Ecto neural progenitor cell (in vitro differentiated cells): ENCODE data around the gene EMID1.

ENCODE experiments used
- DNase-seq: peaks from one replicate; pipeline ENCODE4 v3.0.0-alpha.2; 2018; ENCODE audit warnings: low spot score

EMID1 gene

DNA sequence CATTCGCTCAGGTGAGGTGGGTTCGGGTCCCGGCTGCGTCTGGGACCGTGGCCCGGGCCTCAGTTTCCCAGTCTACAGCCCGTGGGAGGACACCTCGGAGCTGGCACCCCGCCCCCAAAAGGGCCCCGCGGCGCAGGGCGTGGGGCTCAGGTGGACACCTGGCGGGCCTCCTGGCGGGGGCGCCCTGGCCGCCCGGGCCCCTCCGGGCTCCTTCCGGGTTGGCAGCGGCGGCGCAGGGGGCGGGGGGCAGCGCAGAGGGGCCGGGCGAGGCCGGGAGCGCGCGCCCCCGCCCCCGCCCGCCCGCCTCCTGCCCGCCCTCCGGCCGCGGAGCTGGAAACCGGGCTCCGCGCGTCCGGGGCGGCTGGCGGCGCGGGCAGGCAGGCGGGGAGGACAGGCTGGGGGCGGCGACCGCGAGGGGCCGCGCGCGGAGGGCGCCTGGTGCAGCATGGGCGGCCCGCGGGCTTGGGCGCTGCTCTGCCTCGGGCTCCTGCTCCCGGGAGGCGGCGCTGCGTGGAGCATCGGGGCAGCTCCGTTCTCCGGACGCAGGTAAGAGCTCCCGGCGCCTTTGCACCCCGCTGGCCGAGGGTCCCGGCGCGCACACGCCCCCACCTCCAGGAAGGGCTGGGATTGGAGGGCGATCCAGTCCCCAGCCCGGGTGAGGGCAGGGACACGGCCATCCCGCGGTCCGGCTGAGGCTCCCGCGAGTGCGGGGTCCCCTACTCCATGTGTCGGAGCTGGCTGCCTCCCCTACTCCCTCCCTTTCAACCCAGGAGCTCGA lies at the start of gene EMID1:
EMID1 (plus strand) TSS at position 303 of the 778 bp plus-strand sequence; CDS start at position 446, 143 bp downstream.
- DNase-seq: peak; percentile 79

- peak; percentile 39 for DNase-seq
These were observed 49.7 kb upstream of the EMID1 start for GRCh38 chr22:29155966-29156365.

GRCh38 chr22:29156507-29156906 lies 49.2 kb upstream of the EMID1 start:
- DNase-seq: peak; percentile 60

- peak; percentile 34 for DNase-seq
These were observed 47.7 kb upstream of the EMID1 start for GRCh38 chr22:29157759-29158535.

DNA sequence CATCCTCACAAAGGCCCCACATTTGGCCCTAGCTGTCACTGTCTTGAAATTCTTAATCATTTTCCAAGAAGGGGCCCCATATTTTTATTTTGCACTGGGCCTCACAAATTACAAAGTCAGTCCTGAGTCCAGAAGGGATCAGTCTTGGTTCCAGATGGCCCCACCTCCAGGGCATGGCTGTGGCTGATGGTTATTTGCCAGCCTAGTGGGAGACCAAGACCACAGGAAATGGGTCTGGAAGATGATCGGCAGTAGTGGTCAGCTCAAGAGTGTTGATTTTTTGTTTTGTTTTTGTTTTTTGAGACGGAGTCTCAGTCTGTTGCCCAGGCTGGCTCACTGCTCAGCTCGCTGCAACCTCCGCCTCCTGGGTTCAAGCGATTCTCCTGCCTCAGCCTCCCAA lies 47.1 kb upstream of the EMID1 start:
- no peak for DNase-seq

DNA sequence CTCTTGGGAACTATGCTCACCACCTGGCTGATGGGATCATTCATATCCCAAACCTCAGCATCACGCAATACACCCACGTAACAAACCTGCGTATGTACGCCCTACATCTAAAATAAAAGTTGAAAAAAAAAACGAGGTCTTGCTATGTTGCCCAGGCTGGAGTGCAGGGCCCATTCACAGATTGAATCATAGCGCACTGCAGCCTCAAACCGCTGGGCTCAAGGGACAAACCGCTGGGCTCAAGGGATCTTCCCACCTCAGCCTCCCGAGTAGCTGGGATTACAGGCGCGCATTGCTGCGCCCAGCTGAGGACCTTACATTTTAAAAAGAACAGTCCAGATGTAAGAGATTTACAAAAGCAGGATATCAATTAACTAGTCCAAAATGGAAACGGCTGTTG lies 41.9 kb upstream of the EMID1 start:
- no peak for DNase-seq

DNA sequence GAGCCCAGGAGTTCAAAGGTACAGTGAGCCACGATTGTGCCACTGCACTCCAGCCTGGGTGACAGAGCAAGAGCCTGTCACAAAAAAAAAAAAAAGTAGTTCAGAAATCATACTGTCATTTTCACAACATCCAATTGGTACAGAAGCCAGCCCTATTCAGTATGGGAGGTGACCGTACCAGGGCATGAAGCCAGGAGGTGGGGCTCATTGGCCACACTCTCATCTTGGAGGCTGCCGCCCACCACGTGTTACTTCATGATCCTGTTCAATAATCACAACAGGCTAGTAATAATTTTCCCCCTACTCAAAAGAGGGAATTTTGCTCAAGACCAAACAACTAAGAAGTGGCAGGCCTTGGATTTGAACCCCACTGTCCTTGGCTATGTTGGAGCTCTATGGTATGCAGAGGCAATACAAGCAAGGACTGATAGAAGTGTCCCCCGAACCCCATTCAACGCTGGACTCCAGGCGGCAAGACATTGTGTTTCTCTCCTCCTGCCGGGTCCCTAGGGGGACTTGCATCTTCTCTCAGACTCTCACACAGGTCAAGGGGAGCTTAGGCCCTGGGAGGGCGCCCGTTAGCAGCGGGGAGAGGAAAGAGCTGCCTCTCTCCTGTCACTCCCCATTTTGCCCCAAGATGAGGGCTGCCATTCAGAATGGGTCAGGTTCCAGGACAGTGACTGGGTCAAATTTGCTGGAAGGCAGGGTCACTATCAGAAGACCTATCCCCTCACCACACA lies 40.2 kb upstream of the EMID1 start:
- no peak for DNase-seq

DNA sequence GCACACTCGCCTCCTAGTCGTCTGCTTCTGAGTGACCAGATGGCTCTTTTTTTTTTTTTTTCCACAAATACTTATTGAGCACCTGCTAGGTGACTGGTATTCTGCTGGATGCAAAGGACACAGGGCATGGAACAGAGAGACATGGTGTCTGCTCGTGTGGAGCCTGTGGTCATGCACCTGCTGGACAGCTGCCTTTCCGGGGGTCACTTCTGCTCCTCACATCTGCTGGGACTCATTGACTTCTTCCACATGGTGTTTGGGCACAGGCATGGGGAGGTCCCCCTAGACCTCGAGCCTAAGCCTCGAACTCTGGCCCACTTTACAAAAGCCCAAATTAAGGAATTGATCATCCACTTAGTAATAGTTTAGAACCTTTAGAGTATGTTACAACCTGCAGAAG lies 39.5 kb upstream of the EMID1 start:
- no peak for DNase-seq

GRCh38 chr22:29167032-29167911 lies 38.4 kb upstream of the EMID1 start:
- DNase-seq: no peak

GRCh38 chr22:29171721-29172120 lies 34.0 kb upstream of the EMID1 start:
- DNase-seq: no peak

GRCh38 chr22:29172216-29172615 lies 33.5 kb upstream of the EMID1 start:
- no peak for DNase-seq

- no peak for DNase-seq
These were observed 30.3 kb upstream of the EMID1 start for GRCh38 chr22:29175312-29175835.

GRCh38 chr22:29183971-29184848 lies 21.5 kb upstream of the EMID1 start:
- no peak for DNase-seq

- no peak for DNase-seq
These were observed 20.7 kb upstream of the EMID1 start for GRCh38 chr22:29184849-29185490.

DNA sequence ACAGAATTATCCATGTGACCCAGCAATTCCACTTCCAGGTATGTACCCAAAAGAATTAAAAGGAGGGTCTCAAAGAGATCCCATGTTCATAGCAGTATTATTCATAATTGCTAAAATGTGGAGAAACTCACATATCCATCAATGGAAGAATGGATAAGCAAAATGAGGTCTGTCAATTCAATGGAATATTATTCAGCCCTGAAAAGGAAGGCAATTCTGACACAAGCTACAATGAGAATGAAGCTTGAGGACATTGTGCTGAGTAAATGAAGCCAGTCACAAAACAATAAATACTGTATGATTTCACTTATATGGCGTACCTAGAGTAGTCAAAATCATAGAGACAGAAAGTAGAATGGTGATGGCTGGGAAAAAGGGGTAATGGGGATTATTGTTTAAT lies 19.4 kb upstream of the EMID1 start:
- DNase-seq: no peak

- no peak for DNase-seq
These were observed 17.9 kb upstream of the EMID1 start for GRCh38 chr22:29187831-29188230.

GRCh38 chr22:29190051-29190450 lies 15.6 kb upstream of the EMID1 start:
- DNase-seq: no peak

GRCh38 chr22:29190918-29191317 lies 14.8 kb upstream of the EMID1 start:
- DNase-seq: no peak

DNA sequence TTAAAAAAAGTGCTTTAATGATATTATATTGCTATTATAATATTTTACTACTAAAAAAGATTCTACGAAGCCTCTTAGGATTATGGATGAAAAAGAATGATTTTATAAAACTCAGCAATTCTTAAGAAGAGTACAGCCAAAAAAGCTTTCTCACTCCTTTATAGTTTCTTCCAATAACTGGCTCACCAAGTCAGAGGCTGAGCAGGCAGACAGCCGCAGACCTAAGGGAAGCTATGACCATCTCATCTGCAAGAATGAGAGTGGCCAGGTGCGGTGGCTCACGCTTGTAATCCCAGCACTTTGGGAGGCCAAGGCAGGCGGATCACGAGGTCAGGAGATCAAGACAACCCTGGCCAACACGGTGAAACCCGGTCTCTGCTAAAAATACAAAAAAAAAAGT lies 12.7 kb upstream of the EMID1 start:
- DNase-seq: peak; percentile 37

GRCh38 chr22:29194184-29194583 lies 11.5 kb upstream of the EMID1 start:
- no peak for DNase-seq
